HEK293 (cell line): ENCODE data around the gene ADM5.

Experiments
- ATF2 ChIP-seq: fragments of 450-650 bp; formaldehyde crosslinking; IDR thresholded peaks from 2 replicates; pipeline ENCODE4 v1.5.1; 2016; ENCODE audit warnings: missing biosample characterization, missing genetic modification characterization, low read depth
- ZNF18 ChIP-seq: fragments of 450-650 bp; formaldehyde crosslinking; IDR thresholded peaks from 2 replicates; pipeline ENCODE4 v1.5.1; 2016; ENCODE audit warnings: missing biosample characterization, missing genetic modification characterization
- TF ChIP-seq, protein P1 (sequence below): fragments of 450-650 bp; formaldehyde crosslinking; IDR thresholded peaks from 2 replicates; pipeline ENCODE4 v1.5.1; 2016; ENCODE audit warnings: missing biosample characterization, missing genetic modification characterization

GRCh38 chr19:49690656-49691242, 1.4 kb downstream of the ADM5 start, which contains the start of gene CPT1C:
- TF ChIP-seq ATF2 (tag by site-specific recombination), result no peak
- TF ChIP-seq ZNF18 (tag by site-specific recombination), result no peak
- TF ChIP-seq, protein P1, sequence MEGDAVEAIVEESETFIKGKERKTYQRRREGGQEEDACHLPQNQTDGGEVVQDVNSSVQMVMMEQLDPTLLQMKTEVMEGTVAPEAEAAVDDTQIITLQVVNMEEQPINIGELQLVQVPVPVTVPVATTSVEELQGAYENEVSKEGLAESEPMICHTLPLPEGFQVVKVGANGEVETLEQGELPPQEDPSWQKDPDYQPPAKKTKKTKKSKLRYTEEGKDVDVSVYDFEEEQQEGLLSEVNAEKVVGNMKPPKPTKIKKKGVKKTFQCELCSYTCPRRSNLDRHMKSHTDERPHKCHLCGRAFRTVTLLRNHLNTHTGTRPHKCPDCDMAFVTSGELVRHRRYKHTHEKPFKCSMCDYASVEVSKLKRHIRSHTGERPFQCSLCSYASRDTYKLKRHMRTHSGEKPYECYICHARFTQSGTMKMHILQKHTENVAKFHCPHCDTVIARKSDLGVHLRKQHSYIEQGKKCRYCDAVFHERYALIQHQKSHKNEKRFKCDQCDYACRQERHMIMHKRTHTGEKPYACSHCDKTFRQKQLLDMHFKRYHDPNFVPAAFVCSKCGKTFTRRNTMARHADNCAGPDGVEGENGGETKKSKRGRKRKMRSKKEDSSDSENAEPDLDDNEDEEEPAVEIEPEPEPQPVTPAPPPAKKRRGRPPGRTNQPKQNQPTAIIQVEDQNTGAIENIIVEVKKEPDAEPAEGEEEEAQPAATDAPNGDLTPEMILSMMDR (tag by site-specific recombination), result no peak
